GF-D8 (cell line): ENCODE data around the gene SH3D21.
A peak's percentile ranks its signal among the peaks of the same experiment; 100 is the strongest.

Source experiments
- DNase-seq: peaks from one replicate; lab custom pipeline; 2025; lab: John Stamatoyannopoulos, UW

SH3D21 gene

GRCh38 chr1:36303650-36304360 lies 2.4 kb upstream of the SH3D21 start:
- DNase-seq: no peak

- peak; percentile 64 for DNase-seq
These were observed 1.6 kb upstream of the SH3D21 start for GRCh38 chr1:36304521-36304920.

GRCh38 chr1:36304970-36305914 lies 926 bp upstream of the SH3D21 start:
- DNase-seq: no peak

GRCh38 chr1:36305915-36306209 lies 306 bp upstream of the SH3D21 start:
- DNase-seq: no peak

- DNase-seq: no peak
These were observed 811 bp downstream of the SH3D21 start for GRCh38 chr1:36306902-36307456.

- DNase-seq: no peak
These were observed 1.6 kb downstream of the SH3D21 start for GRCh38 chr1:36307601-36308330.

- DNase-seq: no peak
These were observed 3.2 kb downstream of the SH3D21 start for GRCh38 chr1:36309397-36309796.

- no peak for DNase-seq
These were observed 14.2 kb downstream of the SH3D21 start for GRCh38 chr1:36320291-36320761.

- no peak for DNase-seq
These were observed 14.6 kb downstream of the SH3D21 start for GRCh38 chr1:36320767-36321118.

GRCh38 chr1:36321119-36321951 lies 15.2 kb downstream of the SH3D21 start:
- no peak for DNase-seq

GRCh38 chr1:36322041-36322785 lies 16.0 kb downstream of the SH3D21 start:
- DNase-seq: no peak

- no peak for DNase-seq
These were observed 16.8 kb downstream of the SH3D21 start for GRCh38 chr1:36322786-36323635.

- peak; percentile 27 for DNase-seq
These were observed 17.6 kb downstream of the SH3D21 start, which contains the start of gene EVA1B for GRCh38 chr1:36323636-36324352. EVA1B (minus strand) TSS chr1:36323645; CDS start chr1:36323037, 608 bp downstream.

GRCh38 chr1:36324353-36324703 lies 18.2 kb downstream of the SH3D21 start:
- no peak for DNase-seq

GRCh38 chr1:36326499-36326898 lies 20.3 kb downstream of the SH3D21 start:
- no peak for DNase-seq

GRCh38 chr1:36327421-36328087 lies 21.4 kb downstream of the SH3D21 start:
- no peak for DNase-seq

- no peak for DNase-seq
These were observed 21.9 kb downstream of the SH3D21 start for GRCh38 chr1:36328088-36328480.

- no peak for DNase-seq
These were observed 22.5 kb downstream of the SH3D21 start for GRCh38 chr1:36328713-36329112.
